Measurements from ENCODE around the gene PDZD7.

PDZD7 gene

GRCh38 chr10:101000915-101001658 is 29.8 kb downstream of the PDZD7 start:
- DNase-seq (ENCODE audit: low spot score) = no peak

- DNase-seq (ENCODE audit: low spot score) = no peak
These were observed 30.6 kb downstream of the PDZD7 start for GRCh38 chr10:101000127-101000914.

GRCh38 chr10:100999742-101000126 is 31.2 kb downstream of the PDZD7 start, which contains the start of gene LZTS2:
TSS of gene LZTS2 (plus strand) at chr10:100999808. CDS start at chr10:101002539, 2,731 bp downstream.
- DNase-seq (ENCODE audit: low spot score) = peak; percentile 79

- DNase-seq (ENCODE audit: low spot score) = peak; percentile 84
These were observed 31.8 kb downstream of the PDZD7 start for GRCh38 chr10:100998991-100999741.

GRCh38 chr10:100998183-100998990 is 32.5 kb downstream of the PDZD7 start:
- DNase-seq (ENCODE audit: low spot score) = peak; percentile 80

GRCh38 chr10:100997360-100998182 is 33.4 kb downstream of the PDZD7 start:
- DNase-seq (ENCODE audit: low spot score) = peak; percentile 76

GRCh38 chr10:100996678-100997359 is 34.1 kb downstream of the PDZD7 start:
- peak; percentile 63 for DNase-seq (ENCODE audit: low spot score)

- no peak for DNase-seq (ENCODE audit: low spot score)
These were observed 35.7 kb downstream of the PDZD7 start for GRCh38 chr10:100995181-100995580.

- no peak for DNase-seq (ENCODE audit: low spot score)
These were observed 36.8 kb downstream of the PDZD7 start for GRCh38 chr10:100993986-100994708.

GRCh38 chr10:100989088-100989487 is 41.8 kb downstream of the PDZD7 start:
- no peak for DNase-seq (ENCODE audit: low spot score)

- DNase-seq (ENCODE audit: low spot score) = no peak
These were observed 42.8 kb downstream of the PDZD7 start for GRCh38 chr10:100988166-100988565.

- DNase-seq (ENCODE audit: low spot score) = no peak
These were observed 43.3 kb downstream of the PDZD7 start for GRCh38 chr10:100987685-100988049.

GRCh38 chr10:100986952-100987684 is 43.8 kb downstream of the PDZD7 start, which contains the start of the genes MRPL43 and TWNK:
TSS of gene MRPL43 (minus strand) at chr10:100987497. CDS start at chr10:100987443, 54 bp downstream.
TSS of gene TWNK (plus strand) at chr10:100987543. CDS start at chr10:100988211, 668 bp downstream.
- DNase-seq (ENCODE audit: low spot score) = peak; percentile 83

- no peak for DNase-seq (ENCODE audit: low spot score)
These were observed 44.3 kb downstream of the PDZD7 start for GRCh38 chr10:100986623-100986951.

- DNase-seq (ENCODE audit: low spot score) = no peak
These were observed 45.6 kb downstream of the PDZD7 start for GRCh38 chr10:100985336-100985735.

GRCh38 chr10:100984672-100985177 is 46.2 kb downstream of the PDZD7 start:
- no peak for DNase-seq (ENCODE audit: low spot score)

- no peak for DNase-seq (ENCODE audit: low spot score)
These were observed 46.9 kb downstream of the PDZD7 start for GRCh38 chr10:100983868-100984671.

Measured in D341Med (cell line).